ENCODE measurements around the gene IAH1. TPM values are rescaled to one million over a fixed set of nuclear protein-coding genes. Genes with fewer than 3 reads are reported as not detected.

The IAH1 gene
- total RNA-seq, 1 donor from 2014 or later = 37.5 TPM

DNA sequence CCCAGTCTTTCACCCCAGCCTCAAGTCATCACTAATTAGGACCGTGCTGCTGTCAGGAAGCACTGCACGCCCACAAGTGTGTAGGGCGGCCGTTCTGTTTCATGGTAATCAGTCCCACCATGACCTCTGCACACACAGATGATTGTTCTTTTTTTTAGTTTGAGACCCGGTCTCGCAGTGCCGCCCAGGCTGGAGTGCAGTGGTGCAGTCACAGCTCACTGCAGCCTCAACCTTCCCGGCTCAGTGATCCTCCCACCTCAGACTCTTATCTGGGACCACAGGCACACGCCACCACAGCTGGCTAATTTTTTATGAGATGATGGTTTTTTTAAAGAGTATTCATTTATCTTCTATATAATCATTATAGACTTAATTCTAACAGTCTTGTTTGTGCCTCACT lies 1.8 kb upstream of the IAH1 start:
- Mint-ChIP-seq H3K27ac (ENCODE audit: unreplicated experiment) (no peak overlapping the region), H3K4me3 (ENCODE audit: unreplicated experiment) (peak overlapping the region; percentile 45), H3K27me3 (ENCODE audit: unreplicated experiment) (peaks cover 9% of the 10 kb centered on the region), H3K4me1 (ENCODE audit: unreplicated experiment) (peaks cover 18% of the 10 kb centered on the region), H3K36me3 (ENCODE audit: low read depth, unreplicated experiment) (peaks cover 29% of the 10 kb centered on the region), H3K9me3 (ENCODE audit: unreplicated experiment) (no peaks in the 10 kb centered on the region)
- TF ChIP-seq, protein P1, sequence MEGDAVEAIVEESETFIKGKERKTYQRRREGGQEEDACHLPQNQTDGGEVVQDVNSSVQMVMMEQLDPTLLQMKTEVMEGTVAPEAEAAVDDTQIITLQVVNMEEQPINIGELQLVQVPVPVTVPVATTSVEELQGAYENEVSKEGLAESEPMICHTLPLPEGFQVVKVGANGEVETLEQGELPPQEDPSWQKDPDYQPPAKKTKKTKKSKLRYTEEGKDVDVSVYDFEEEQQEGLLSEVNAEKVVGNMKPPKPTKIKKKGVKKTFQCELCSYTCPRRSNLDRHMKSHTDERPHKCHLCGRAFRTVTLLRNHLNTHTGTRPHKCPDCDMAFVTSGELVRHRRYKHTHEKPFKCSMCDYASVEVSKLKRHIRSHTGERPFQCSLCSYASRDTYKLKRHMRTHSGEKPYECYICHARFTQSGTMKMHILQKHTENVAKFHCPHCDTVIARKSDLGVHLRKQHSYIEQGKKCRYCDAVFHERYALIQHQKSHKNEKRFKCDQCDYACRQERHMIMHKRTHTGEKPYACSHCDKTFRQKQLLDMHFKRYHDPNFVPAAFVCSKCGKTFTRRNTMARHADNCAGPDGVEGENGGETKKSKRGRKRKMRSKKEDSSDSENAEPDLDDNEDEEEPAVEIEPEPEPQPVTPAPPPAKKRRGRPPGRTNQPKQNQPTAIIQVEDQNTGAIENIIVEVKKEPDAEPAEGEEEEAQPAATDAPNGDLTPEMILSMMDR (IDR thresholded peaks at IDR 0.05; ENCODE audit: unreplicated experiment) = no peak
- no peak for DNase-seq (ENCODE audit: low spot score)

DNA sequence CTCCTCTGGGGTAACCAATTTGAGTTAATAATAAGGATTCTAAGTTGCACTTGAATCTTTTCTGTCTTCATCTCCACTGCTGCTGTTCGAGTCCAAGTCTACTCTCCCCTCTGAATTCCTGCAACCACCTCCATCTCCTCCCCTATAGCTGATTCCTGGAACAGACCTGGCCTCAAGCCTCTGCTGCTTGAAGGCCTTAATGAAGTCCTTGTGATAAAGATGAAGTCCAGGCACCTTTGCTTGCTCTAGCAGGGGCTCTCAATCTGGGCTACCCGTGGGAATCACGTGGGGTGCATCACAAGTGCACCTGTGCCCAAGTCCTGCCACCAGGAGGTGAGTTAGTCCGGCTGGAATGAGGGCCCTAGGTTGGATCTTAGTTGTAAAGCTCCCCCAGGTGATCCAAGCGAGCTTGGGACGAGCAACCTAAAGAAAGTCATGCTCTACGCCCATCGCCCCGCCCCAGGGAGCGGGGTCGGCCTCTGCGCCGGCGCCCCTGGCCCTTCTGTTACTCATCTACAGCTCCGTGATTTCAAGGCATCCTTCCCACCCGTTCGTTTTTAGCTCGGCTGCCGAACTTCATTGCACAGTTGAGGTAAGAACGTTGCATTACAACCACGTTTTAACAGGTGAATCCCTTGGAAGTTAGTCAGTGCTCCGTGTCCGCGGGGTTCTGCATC lies 905 bp upstream of the IAH1 start:
- Mint-ChIP-seq H3K4me1 (ENCODE audit: unreplicated experiment) (peaks cover 18% of the 10 kb centered on the region), H3K36me3 (ENCODE audit: low read depth, unreplicated experiment) (peaks cover 29% of the 10 kb centered on the region), H3K27ac (ENCODE audit: unreplicated experiment) (no peak overlapping the region)

DNA sequence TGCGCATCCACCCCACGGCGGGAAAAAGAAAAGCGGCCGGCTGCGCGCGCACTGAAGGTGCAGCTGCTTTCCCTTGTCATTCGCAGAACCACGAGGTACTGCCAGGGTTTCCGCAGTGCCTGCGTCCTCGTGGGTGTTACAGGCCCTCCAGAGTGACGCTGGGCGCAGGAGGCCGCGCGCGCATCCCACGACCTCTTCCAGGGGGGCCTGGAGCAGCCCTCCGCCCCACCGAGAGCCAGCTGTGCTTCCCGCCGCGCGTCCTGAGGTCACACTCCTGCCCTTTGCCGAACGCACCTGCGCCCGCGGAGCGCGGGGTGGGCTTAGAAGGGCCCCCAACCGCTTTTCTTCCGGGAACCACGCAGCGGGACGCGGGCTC lies 378 bp upstream of the IAH1 start:
- no peak overlapping the region for H3K27ac Mint-ChIP-seq (ENCODE audit: unreplicated experiment)
- peaks cover 12% of the 10 kb centered on the region for H3K27me3 Mint-ChIP-seq (ENCODE audit: unreplicated experiment)
- peak; percentile 21 for DNase-seq (ENCODE audit: low spot score)
- peaks cover 18% of the 10 kb centered on the region for H3K4me1 Mint-ChIP-seq (ENCODE audit: unreplicated experiment)
- TF ChIP-seq, protein P1 (IDR thresholded peaks at IDR 0.05; ENCODE audit: unreplicated experiment) = no peak
- H3K9me3 Mint-ChIP-seq (ENCODE audit: unreplicated experiment) = no peaks in the 10 kb centered on the region
- peak overlapping the region; percentile 45 for H3K4me3 Mint-ChIP-seq (ENCODE audit: unreplicated experiment)
- H3K36me3 Mint-ChIP-seq (ENCODE audit: low read depth, unreplicated experiment) = peaks cover 29% of the 10 kb centered on the region

More for the DNA sequence above, 905 bp upstream of the IAH1 start:
- peak overlapping the region; percentile 45 for H3K4me3 Mint-ChIP-seq (ENCODE audit: unreplicated experiment)
- H3K27me3 Mint-ChIP-seq (ENCODE audit: unreplicated experiment) = peaks cover 10% of the 10 kb centered on the region
- no peaks in the 10 kb centered on the region for H3K9me3 Mint-ChIP-seq (ENCODE audit: unreplicated experiment)
- no peak for DNase-seq (ENCODE audit: low spot score)
- TF ChIP-seq, protein P1 (IDR thresholded peaks at IDR 0.05; ENCODE audit: unreplicated experiment) = no peak

DNA sequence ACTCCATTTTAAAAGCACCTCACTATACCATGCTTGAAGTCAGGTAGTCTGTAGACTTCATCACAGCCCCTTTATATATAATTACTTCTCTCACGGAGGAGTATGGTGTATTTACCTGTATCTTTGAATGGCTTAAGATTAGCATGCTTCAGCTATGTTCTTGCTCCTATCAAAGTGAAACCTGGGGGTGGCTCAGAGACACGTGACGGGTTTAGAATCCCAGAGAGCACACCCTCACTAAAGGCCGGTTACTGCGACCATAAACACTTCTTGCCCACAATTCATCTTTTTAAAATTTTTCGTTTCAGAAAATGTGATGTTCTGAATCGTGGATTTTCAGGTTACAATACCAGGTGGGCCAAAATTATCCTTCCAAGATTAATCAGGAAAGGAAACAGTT lies 3.6 kb downstream of the IAH1 start:
- TF ChIP-seq, protein P1 (IDR thresholded peaks at IDR 0.05; ENCODE audit: unreplicated experiment) = no peak
- Mint-ChIP-seq H3K27ac (ENCODE audit: unreplicated experiment) (no peak overlapping the region), H3K9me3 (ENCODE audit: unreplicated experiment) (no peaks in the 10 kb centered on the region), H3K4me3 (ENCODE audit: unreplicated experiment) (no peak overlapping the region), H3K36me3 (ENCODE audit: low read depth, unreplicated experiment) (peaks cover 20% of the 10 kb centered on the region), H3K27me3 (ENCODE audit: unreplicated experiment) (peaks cover 11% of the 10 kb centered on the region), H3K4me1 (ENCODE audit: unreplicated experiment) (peaks cover 21% of the 10 kb centered on the region)
- DNase-seq (ENCODE audit: low spot score) = no peak

DNA sequence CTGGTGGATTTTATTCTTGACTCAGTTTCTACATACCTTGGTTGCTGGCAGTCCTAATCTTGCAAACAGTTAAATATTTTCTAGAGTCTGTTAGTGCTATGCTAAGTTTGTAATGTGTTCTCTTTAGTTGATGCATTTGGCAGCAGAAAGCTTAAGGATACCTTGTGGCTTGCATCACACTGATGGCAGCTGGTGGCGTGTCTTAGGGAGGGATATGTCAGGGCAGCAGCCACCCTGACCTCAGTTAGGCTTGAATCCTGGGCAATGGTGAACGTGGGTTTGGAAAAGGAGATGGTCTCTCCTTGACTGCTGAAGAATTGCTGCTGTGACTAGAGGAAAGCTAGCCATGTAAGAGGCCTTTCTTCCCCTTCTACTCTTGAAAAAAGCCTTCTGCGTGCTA lies 4.2 kb downstream of the IAH1 start:
- H3K27ac Mint-ChIP-seq (ENCODE audit: unreplicated experiment) = no peak overlapping the region
- DNase-seq (ENCODE audit: low spot score) = no peak
- TF ChIP-seq, protein P1 (IDR thresholded peaks at IDR 0.05; ENCODE audit: unreplicated experiment) = no peak
- H3K9me3 Mint-ChIP-seq (ENCODE audit: unreplicated experiment) = no peaks in the 10 kb centered on the region
- peaks cover 19% of the 10 kb centered on the region for H3K36me3 Mint-ChIP-seq (ENCODE audit: low read depth, unreplicated experiment)
- H3K4me3 Mint-ChIP-seq (ENCODE audit: unreplicated experiment) = no peak overlapping the region
- H3K4me1 Mint-ChIP-seq (ENCODE audit: unreplicated experiment) = peaks cover 21% of the 10 kb centered on the region
- H3K27me3 Mint-ChIP-seq (ENCODE audit: unreplicated experiment) = peaks cover 12% of the 10 kb centered on the region
